Uterus (tissue), 4 donors: ENCODE measurements around the gene DEDD2. TPM values are rescaled to one million over a fixed set of nuclear protein-coding genes. Genes with fewer than 3 reads are reported as not detected.

ENCODE experiments used
- DNase-seq, 2 donors: peaks; one replicate each; pipeline ENCODE4 v3.0.0-alpha.2; 2019 to 2020
- H3K27ac ChIP-seq, 2 donors: fragments of 200-600 bp; sonication (generic); 1 replicate in 1 of 2; 2 replicates in 1 of 2; pipeline ENCODE4 v1.5.1; 2016 to 2018
- H3K27me3 ChIP-seq, 2 donors: fragments of 200-600 bp; sonication (generic); one replicate each; pipeline ENCODE4 v1.5.1; 2018 to 2019; ENCODE audit warnings: control low read depth in 1 of 2
- H3K36me3 ChIP-seq, 2 donors: fragments of 200-600 bp; sonication (generic); one replicate each; pipeline ENCODE4 v1.5.1; 2019; ENCODE audit warnings: control low read depth in 1 of 2
- H3K4me1 ChIP-seq, 2 donors: fragments of 200-600 bp; sonication (generic); one replicate each; pipeline ENCODE4 v1.5.1; 2018 to 2019; ENCODE audit warnings: control low read depth in 1 of 2
- H3K4me3 ChIP-seq, 2 donors: fragments of 200-600 bp; sonication (generic); 1 replicate in 1 of 2; 2 replicates in 1 of 2; pipeline ENCODE4 v1.5.1; 2018 to 2019; ENCODE audit warnings: mild to moderate bottlenecking in 1 of 2
- H3K9me3 ChIP-seq, 2 donors: fragments of 200-600 bp; sonication (generic); one replicate each; pipeline ENCODE4 v1.5.1; 2019; ENCODE audit warnings: control low read depth in 1 of 2
- CTCF ChIP-seq, 4 experiments: fragments of 200-600 bp in 2 of 4; fragments of 450-650 bp in 2 of 4; sonication (generic) in 2 of 4; IDR thresholded peaks; one replicate each; pipeline ENCODE4 v1.5.1; 2016 to 2019; ENCODE audit warnings: antibody characterized with exemption in 4 of 4, mild to moderate bottlenecking in 2 of 4, moderate library complexity in 1 of 4
- POLR2A ChIP-seq, 2 donors: fragments of 450-650 bp; IDR thresholded peaks; one replicate each; pipeline ENCODE4 v1.6.1; 2016; ENCODE audit warnings: antibody characterized with exemption in 2 of 2, mild to moderate bottlenecking in 1 of 2, moderate library complexity in 1 of 2
- intact Hi-C: fragments of 100-400 bp; cut with DNase I; formaldehyde crosslinking; loops from one replicate; pipeline ENCODE4 v1.15.1; 2023; ENCODE audit warnings: low total_unique reads
- total RNA-seq, 4 donors: library from RNA; depleted of rRNA in 3 of 4; stranded (reverse); fragments of >200 nt in 3 of 4; gene quantifications; one replicate each; pipeline versions ENCODE4 v1.1.0 to v1.2.4, GENCODE V29; 2014 to 2023
- donor health status: DM: yes; HTN: yes; CAD: no.

Gene DEDD2
- total RNA-seq, 4 donors from 2014 or later = 8.2 to 127 (median 23.0) TPM

- Histone ChIP-seq H3K9me3 (no peaks in the 10 kb centered on the region), H3K27ac (peak overlapping the region; percentile 74 to 95), H3K27me3 (no peaks in the 10 kb centered on the region), H3K36me3 (no peaks in the 10 kb centered on the region), H3K4me3 (no peak overlapping the region), H3K4me1 (peaks cover 9 to 20% of the 10 kb centered on the region in 2 donors)
- intact Hi-C loops = loop anchor here (5.0 kb wide), 1 partner anchor 45 kb away; no protein-coding TSS in a partner anchor
- TF ChIP-seq POLR2A (IDR thresholded peaks at IDR 0.05) (no peak), CTCF (IDR thresholded peaks at IDR 0.05) (no peak)
- DNase-seq = peak in 1 of 2 donors; percentile 31
Observed at GRCh38 chr19:42246922-42247639, 29.6 kb upstream of the DEDD2 start.

- H3K4me3 ChIP-seq = no peak overlapping the region
- no peaks in the 10 kb centered on the region for H3K36me3 ChIP-seq
- peak overlapping the region; percentile 74 to 95 for H3K27ac ChIP-seq
- no peaks in the 10 kb centered on the region for H3K9me3 ChIP-seq
- DNase-seq = peak; percentile 82 to 85
- peaks cover 4 to 20% of the 10 kb centered on the region in 2 donors for H3K4me1 ChIP-seq
- TF ChIP-seq POLR2A (IDR thresholded peaks at IDR 0.05) = no peak
- peak; percentile 72 to 85 (median 80) for TF ChIP-seq CTCF (IDR thresholded peaks at IDR 0.05)
- H3K27me3 ChIP-seq = no peaks in the 10 kb centered on the region
- intact Hi-C loops = loop anchor here (5.0 kb wide), 1 partner anchor 46 kb away; no protein-coding TSS in a partner anchor
Observed at GRCh38 chr19:42246143-42246921, 28.9 kb upstream of the DEDD2 start.

GRCh38 chr19:42245231-42245630 lies 27.8 kb upstream of the DEDD2 start:
- peak; percentile 29 to 45 for DNase-seq
- no peaks in the 10 kb centered on the region for H3K27me3 ChIP-seq
- no peaks in the 10 kb centered on the region for H3K36me3 ChIP-seq
- TF ChIP-seq CTCF (IDR thresholded peaks at IDR 0.05) (no peak), POLR2A (IDR thresholded peaks at IDR 0.05) (no peak)
- peak overlapping the region; percentile 88 to 95 for H3K27ac ChIP-seq
- no peak overlapping the region for H3K4me3 ChIP-seq
- H3K9me3 ChIP-seq = no peaks in the 10 kb centered on the region
- intact Hi-C loops = loop anchor here (5.0 kb wide), 1 partner anchor 47 kb away; no protein-coding TSS in a partner anchor
- peaks cover 4 to 20% of the 10 kb centered on the region in 2 donors for H3K4me1 ChIP-seq

- Histone ChIP-seq H3K27ac (peak overlapping the region; percentile 88 to 95), H3K4me1 (peaks cover 4 to 17% of the 10 kb centered on the region in 2 donors), H3K27me3 (no peaks in the 10 kb centered on the region), H3K9me3 (no peaks in the 10 kb centered on the region), H3K4me3 (peak overlapping the region; percentile 58 to 81), H3K36me3 (no peaks in the 10 kb centered on the region)
- peak; percentile 91 for DNase-seq
- peak in 1 of 2 donors; percentile 41 for TF ChIP-seq POLR2A (IDR thresholded peaks at IDR 0.05)
- TF ChIP-seq CTCF (IDR thresholded peaks at IDR 0.05) = peak; percentile 69 to 84 (median 78)
- intact Hi-C loops = loop anchor here (5.0 kb wide), 1 partner anchor 48 kb away; no protein-coding TSS in a partner anchor
Observed at GRCh38 chr19:42244347-42245220, 27.1 kb upstream of the DEDD2 start.
